Measurements from ENCODE around the gene ABCC1. TPM values are rescaled to one million over a fixed set of nuclear protein-coding genes. Genes with fewer than 3 reads are reported as not detected.

ABCC1 gene
- polyA plus RNA-seq, 1 donor (not counting 4 experiments of a cell fraction or from before 2014, with no cell fraction given): 19.4 TPM

DNA sequence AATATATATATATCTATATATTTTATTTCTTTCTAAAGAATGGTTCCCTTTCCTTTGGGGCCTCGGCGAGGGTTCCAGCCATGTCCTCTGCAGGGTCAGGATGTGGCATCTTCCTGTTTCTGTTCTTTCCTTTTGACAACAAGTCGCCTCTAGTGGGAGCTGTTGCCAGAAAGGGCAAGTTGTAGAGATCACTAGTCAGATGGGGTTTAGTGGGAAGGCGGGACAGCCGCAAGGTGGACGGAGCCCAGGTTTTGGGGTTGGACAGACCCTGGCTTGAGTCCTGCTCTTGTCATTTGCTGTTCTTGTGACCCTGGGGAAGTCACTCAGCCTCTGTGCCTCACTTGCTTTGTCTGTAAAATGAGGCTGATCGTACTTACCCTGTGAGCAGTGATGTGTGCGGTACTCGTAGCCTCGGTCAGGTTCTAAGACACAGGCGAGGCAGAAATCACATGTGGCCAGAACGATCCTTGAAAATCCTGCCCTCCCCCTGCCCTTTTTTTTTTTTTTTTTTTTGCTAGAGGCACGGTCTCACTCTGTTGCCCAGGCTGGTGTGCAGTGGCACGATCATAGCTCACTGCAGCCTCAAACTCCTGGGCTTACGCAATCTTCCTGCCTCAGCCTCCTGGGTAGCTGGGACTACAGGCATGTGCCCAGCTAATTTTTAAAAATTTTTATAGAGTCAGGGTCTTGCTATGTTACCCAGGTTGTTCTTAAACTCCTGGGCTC lies 193.8 kb downstream of the ABCC1 start:
- FAIRE-seq (no peak), DNase-seq (ENCODE audit: low read depth, low spot score) (no peak)
- no peak overlapping the region for H3K27ac ChIP-seq (ENCODE audit: control insufficient read depth, insufficient read depth, low read length)
- H4K20me1 ChIP-seq (ENCODE audit: control insufficient read depth, extremely low read depth, insufficient read depth, low read length): no peaks in the 10 kb centered on the region
- no peak overlapping the region for H3K9ac ChIP-seq (ENCODE audit: control insufficient read depth, extremely low read depth, insufficient read depth, low read length)
- no peaks in the 10 kb centered on the region for H3K9me3 ChIP-seq (ENCODE audit: control insufficient read depth, low read depth, low read length)
- H3K4me2 ChIP-seq (ENCODE audit: control insufficient read depth, extremely low read depth, insufficient read depth, low read depth, low read length): no peak overlapping the region
- TF ChIP-seq EZH2 (IDR thresholded peaks at IDR 0.05; ENCODE audit: low read length): no peak
- TF ChIP-seq, protein P1, sequence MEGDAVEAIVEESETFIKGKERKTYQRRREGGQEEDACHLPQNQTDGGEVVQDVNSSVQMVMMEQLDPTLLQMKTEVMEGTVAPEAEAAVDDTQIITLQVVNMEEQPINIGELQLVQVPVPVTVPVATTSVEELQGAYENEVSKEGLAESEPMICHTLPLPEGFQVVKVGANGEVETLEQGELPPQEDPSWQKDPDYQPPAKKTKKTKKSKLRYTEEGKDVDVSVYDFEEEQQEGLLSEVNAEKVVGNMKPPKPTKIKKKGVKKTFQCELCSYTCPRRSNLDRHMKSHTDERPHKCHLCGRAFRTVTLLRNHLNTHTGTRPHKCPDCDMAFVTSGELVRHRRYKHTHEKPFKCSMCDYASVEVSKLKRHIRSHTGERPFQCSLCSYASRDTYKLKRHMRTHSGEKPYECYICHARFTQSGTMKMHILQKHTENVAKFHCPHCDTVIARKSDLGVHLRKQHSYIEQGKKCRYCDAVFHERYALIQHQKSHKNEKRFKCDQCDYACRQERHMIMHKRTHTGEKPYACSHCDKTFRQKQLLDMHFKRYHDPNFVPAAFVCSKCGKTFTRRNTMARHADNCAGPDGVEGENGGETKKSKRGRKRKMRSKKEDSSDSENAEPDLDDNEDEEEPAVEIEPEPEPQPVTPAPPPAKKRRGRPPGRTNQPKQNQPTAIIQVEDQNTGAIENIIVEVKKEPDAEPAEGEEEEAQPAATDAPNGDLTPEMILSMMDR (optimal IDR thresholded peaks at IDR 0.05 in 1 of 3, IDR thresholded peaks at IDR 0.05 in 1 of 3, conservative IDR thresholded peaks at IDR 0.05 in 1 of 3; ENCODE audit: extremely low read depth in 1 of 3, insufficient read depth in 2 of 3, low read length in 3 of 3): peak; percentile 43 to 53 (median 49)
- H2AFZ ChIP-seq (ENCODE audit: control insufficient read depth, low read length): no peak overlapping the region
- peaks cover 7% of the 10 kb centered on the region for H3K4me1 ChIP-seq (ENCODE audit: control insufficient read depth, extremely low read depth, insufficient read depth, low read length)
- no peaks in the 10 kb centered on the region for H3K79me2 ChIP-seq (ENCODE audit: control insufficient read depth, insufficient read depth, low read length)
- H3K9me1 ChIP-seq (ENCODE audit: control insufficient read depth, extremely low read depth, insufficient read depth, low read length): no peaks in the 10 kb centered on the region
- H3K4me3 ChIP-seq (ENCODE audit: control insufficient read depth in 2 of 3, extremely low read depth in 1 of 3, insufficient read depth in 2 of 3, low read depth in 1 of 3, low read length in 3 of 3): no peak overlapping the region
- no peaks in the 10 kb centered on the region for H3K27me3 ChIP-seq (ENCODE audit: control insufficient read depth, extremely low read depth, insufficient read depth, low read length)
- dilution Hi-C loops (cut with MboI; ENCODE audit: extremely low pct_ligation_motif_present, low sequenced_read_pairs): no loop called here
- peaks cover 17 to 22% of the 10 kb centered on the region in 2 experiments for H3K36me3 ChIP-seq (ENCODE audit: control insufficient read depth in 2 of 2, extremely low read depth in 1 of 2, insufficient read depth in 2 of 2, low read length in 2 of 2)

DNA sequence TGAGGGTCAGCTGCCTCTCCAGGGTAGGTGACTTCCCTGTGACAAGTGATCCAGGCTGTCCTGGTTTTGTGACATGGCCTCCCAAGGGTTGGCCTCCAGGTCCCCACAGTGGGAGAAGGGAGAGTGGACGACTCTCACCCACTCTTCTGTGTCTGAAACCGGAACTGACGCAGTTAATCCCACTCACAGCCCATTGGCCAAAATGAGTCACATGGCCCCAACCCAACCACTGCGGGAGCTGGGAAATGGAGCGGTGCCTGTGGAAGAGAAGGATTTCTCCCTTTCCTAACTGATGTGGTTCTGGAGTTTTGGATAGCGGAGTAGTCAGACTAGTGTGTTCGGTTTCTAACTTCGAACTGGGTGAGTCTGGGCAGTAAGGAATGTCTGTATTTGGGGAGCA lies 194.5 kb downstream of the ABCC1 start:
- Histone ChIP-seq H3K27me3 (ENCODE audit: control insufficient read depth, extremely low read depth, insufficient read depth, low read length) (no peaks in the 10 kb centered on the region), H3K4me2 (ENCODE audit: control insufficient read depth, extremely low read depth, insufficient read depth, low read depth, low read length) (no peak overlapping the region), H3K9me3 (ENCODE audit: control insufficient read depth, low read depth, low read length) (no peaks in the 10 kb centered on the region), H2AFZ (ENCODE audit: control insufficient read depth, low read length) (no peak overlapping the region), H4K20me1 (ENCODE audit: control insufficient read depth, extremely low read depth, insufficient read depth, low read length) (no peaks in the 10 kb centered on the region), H3K4me1 (ENCODE audit: control insufficient read depth, extremely low read depth, insufficient read depth, low read length) (peaks cover 7% of the 10 kb centered on the region), H3K79me2 (ENCODE audit: control insufficient read depth, insufficient read depth, low read length) (no peaks in the 10 kb centered on the region), H3K27ac (ENCODE audit: control insufficient read depth, insufficient read depth, low read length) (no peak overlapping the region), H3K36me3 (ENCODE audit: control insufficient read depth in 2 of 2, extremely low read depth in 1 of 2, insufficient read depth in 2 of 2, low read length in 2 of 2) (peaks cover 13 to 20% of the 10 kb centered on the region in 2 experiments), H3K9me1 (ENCODE audit: control insufficient read depth, extremely low read depth, insufficient read depth, low read length) (no peaks in the 10 kb centered on the region), H3K9ac (ENCODE audit: control insufficient read depth, extremely low read depth, insufficient read depth, low read length) (no peak overlapping the region), H3K4me3 (ENCODE audit: control insufficient read depth in 2 of 3, extremely low read depth in 1 of 3, insufficient read depth in 2 of 3, low read depth in 1 of 3, low read length in 3 of 3) (no peak overlapping the region)
- FAIRE-seq: no peak
- no peak for DNase-seq (ENCODE audit: low read depth, low spot score)
- dilution Hi-C loops (cut with MboI; ENCODE audit: extremely low pct_ligation_motif_present, low sequenced_read_pairs): no loop called here
- TF ChIP-seq, protein P1 (optimal IDR thresholded peaks at IDR 0.05 in 1 of 3, IDR thresholded peaks at IDR 0.05 in 1 of 3, conservative IDR thresholded peaks at IDR 0.05 in 1 of 3; ENCODE audit: extremely low read depth in 1 of 3, insufficient read depth in 2 of 3, low read length in 3 of 3): no peak
- TF ChIP-seq EZH2 (IDR thresholded peaks at IDR 0.05; ENCODE audit: low read length): no peak
